ENCODE measurements around the gene CA6.

DNA sequence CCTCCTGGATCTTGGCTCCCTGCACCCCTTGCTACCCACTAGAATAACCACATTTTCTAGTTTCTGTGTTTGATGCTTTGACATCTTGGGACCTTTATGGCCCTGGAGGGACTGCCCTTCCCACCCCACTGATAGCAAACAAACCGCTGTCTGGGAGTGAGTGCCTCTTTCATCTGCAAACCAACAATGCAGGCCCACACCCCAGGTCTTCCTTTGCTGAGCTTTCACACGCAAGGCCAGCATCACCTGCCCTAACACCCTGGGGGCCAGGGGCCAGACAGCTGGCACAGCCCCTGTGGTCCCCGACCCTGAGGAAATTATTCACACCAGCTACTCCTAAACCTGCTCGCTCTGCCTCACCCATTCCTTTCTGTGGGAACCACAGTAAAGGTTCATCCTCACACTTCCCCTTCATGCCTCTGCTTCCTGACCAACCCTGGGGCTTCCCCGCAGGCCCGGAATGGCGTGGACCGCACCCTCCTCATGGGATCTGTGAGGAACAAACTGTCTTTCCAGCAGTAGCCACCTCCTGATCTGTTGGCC is 65.2 kb downstream of the CA6 start:
- TF ChIP-seq, protein P1, sequence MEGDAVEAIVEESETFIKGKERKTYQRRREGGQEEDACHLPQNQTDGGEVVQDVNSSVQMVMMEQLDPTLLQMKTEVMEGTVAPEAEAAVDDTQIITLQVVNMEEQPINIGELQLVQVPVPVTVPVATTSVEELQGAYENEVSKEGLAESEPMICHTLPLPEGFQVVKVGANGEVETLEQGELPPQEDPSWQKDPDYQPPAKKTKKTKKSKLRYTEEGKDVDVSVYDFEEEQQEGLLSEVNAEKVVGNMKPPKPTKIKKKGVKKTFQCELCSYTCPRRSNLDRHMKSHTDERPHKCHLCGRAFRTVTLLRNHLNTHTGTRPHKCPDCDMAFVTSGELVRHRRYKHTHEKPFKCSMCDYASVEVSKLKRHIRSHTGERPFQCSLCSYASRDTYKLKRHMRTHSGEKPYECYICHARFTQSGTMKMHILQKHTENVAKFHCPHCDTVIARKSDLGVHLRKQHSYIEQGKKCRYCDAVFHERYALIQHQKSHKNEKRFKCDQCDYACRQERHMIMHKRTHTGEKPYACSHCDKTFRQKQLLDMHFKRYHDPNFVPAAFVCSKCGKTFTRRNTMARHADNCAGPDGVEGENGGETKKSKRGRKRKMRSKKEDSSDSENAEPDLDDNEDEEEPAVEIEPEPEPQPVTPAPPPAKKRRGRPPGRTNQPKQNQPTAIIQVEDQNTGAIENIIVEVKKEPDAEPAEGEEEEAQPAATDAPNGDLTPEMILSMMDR (IDR thresholded peaks at IDR 0.05), result no peak
- no peak for TF ChIP-seq ZFX (IDR thresholded peaks at IDR 0.05; ENCODE audit: borderline replicate concordance)

All from 22Rv1 (cell line).